HG02588 (cell line): ENCODE results near the gene PUM1.

Experiments used
- ATAC-seq: cut with Tn5 transposase; IDR thresholded peaks from one replicate; pipeline ENCODE4 v1.9.1; 2021; ENCODE audit warnings: mild to moderate bottlenecking, moderate library complexity; ENCODE audit not compliant: unreplicated experiment

PUM1 gene

DNA sequence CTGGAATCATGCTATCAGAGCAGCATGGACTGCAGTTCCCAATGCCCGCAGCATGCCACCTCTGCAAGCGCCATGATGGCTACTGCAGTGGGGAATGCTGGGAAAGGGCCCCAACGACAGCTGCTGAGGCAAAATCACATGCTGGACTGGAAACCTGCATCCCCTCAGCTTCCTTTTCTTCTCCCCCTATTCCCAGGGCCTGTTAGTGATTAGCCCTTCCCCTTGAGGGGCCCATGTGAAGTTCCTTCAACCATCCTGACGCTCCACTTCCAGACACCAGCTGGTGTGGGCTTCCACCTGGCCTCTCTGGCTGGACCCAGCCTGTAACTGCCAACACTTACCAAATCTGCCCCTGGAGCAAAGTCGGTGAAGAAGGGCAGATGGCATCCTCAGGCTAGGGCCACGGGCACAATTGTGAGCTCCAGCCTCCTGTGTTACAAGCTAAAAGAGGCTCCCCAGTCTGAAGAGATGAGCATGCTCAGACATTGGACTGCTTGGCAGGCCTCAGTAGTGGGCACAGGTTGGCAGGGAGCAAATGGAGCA is 134.8 kb downstream of the PUM1 start:
- no peak for ATAC-seq

- no peak for ATAC-seq
Observed at GRCh38 chr1:30929944-30930525, 135.5 kb downstream of the PUM1 start.

DNA sequence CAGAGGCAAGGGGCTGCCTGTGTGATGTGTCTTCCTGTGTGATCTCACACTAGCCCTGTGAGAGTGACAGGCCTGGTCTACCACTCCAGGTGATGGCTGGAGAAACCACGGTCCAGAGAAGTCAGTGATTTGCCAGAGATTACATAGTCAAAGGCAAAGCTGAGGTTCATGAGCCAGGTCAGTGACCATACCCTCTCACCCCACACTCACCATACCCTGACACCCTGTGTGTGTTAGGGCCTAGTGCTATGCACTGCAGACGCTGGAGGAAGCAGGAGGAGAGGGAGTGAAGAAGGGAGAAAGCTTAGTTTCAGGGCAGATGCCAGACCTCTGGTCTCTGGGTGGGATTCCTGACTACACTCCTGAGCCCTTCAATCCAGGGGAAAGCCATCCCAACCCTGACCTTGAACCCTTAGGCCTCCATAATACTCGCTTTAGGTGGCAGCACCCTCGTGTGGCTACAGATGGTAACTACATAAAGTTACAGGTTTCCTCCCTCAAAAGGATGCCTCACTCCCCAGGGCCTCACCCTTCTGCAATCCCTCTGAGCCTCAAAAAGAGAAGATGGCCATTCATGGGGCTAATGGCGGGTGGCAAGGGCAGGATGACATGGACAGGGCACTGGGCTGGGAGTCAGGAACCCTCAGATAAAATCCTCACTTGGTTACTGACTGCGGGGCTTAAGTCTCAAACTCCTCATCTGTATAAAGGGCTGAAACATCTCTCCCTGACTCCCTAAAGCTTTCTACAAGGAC is 136.2 kb downstream of the PUM1 start:
- no peak for ATAC-seq

GRCh38 chr1:30928789-30929134 is 136.8 kb downstream of the PUM1 start:
- ATAC-seq: no peak

DNA sequence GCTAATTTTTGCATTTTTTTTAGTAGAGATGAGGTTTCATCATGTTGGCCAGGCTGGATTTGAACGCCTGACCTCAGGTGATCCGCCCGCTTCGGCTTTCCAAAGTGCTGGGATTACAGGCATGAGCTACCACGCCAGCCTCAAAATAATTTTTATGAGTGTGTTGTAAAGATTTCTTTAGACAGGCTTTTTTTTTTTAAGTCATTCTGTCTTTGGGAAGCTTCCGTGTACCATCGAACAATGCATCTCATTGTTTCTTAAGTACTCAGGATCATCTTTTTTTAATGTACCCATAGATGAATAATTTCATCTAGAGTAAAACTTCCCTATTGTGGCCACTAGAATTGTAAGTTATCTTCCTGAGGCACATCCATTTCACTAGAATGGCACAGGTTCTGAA is 137.3 kb downstream of the PUM1 start:
- ATAC-seq: no peak

DNA sequence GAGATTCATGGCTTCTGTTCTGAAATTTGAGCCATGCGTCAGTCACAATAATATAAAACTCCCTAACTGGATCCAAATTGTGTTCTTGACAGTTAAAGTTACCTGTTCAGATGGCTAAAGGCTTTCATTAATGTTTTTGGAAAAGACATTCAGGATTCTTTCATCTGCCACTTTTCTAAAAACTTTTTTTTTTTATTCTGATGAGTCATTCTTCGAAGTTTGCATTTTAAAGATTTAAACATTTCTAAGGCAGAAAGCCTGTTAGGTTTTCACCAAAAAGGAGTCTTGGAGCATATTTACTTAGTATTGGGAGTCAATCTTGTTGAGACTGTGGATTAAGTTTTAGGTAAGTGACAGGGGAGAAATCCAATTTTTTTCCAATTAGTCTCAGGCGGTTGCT is 138.1 kb downstream of the PUM1 start:
- ATAC-seq: no peak

DNA sequence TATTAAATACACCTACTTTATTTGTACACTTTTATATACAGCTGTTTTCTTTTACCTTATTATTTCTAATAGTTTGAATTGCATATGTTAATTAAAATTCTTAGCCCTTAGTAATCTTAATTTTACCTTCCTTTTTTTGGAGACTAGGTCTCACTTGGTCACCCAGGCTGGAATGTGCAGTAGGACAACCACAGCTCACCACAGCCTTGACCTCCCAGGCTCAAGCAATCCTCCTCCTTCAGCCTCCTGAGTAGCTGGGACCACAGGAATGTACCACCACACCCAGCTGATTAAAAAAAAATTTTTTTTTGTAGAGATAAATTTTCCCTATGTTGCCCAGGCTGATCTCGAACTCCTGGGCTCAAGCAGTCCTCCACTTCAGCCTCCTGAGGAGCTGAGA is 141.9 kb downstream of the PUM1 start:
- ATAC-seq: no peak

GRCh38 chr1:30920827-30921226 is 144.7 kb downstream of the PUM1 start:
- no peak for ATAC-seq

DNA sequence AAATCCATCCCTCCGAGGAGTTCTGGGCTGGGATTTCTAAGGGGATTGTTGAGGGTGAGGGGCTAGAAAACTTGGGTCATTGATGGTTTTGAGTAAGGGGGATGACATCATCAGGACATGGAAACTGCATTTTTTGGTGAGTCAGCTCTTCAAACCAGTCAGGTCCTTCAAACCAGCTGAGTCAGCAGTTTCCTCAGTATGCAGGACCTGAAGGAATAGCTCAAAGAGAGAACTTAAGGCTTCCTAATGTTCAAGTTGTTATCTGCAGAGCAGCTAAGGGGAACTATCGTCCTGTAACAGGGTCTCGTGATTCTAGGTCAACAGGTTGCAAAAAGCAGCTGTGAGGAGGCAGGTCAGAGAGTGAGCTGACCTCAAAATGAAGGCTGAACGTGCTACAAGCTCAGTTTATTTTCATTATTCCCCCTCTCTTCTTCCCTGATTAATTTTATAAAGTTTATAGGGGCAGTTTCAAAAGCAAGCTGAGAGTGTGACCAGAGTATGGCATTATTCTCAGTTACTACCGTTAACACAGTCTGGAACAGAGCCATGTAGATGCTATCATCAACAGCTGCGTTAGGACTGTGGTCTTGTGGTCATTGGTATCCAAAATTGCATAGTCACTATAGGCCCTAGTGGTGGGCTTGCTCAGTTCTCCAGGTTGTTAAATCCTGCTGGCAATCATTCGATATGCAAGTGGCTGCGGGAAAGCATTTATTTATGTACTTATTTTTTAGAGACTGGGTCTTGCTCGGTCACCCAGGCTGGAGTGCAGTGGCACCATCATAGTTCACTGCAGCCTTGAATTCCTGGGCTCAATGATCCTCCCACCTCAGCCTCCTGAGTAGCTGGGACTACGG is 146.3 kb downstream of the PUM1 start:
- no peak for ATAC-seq

- no peak for ATAC-seq
Observed at GRCh38 chr1:30916296-30916695, 149.2 kb downstream of the PUM1 start.

- ATAC-seq: no peak
Observed at GRCh38 chr1:30915491-30916230, 149.9 kb downstream of the PUM1 start.

DNA sequence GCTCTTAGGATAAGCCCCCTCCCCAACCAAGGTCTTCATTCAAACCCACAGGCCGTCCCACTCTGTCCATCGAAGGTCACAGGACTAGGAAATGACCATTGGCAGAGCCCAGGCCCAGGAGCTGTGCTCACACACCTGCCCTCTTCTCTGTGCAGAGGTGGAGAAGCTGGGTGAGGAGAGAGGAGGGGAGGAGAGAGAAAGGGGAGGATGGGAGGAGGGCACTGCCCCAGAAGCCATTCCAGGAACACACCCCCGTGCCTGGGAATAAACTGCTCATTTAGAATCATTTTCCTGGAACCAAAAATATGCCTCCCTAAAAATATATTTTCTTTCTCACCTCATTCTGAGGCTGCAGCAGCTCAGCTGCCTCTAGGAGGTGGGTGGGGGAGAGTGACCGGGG is 150.6 kb downstream of the PUM1 start:
- no peak for ATAC-seq

DNA sequence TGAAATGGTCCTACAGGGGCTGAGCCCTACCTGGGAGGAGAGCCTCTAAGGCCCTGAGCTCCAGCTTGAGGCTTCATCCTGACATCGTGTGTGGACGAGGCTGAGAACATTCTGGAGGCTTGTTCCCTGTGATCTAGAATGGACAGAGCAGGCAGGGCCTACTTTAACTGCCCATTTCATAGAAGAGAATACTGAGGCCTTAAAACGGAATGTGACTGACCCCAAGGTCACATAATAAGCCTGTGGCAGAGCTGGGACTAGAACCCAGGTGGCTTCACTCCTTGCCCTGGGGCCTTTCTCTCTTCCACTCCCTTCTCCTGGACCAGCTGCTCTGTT is 151.0 kb downstream of the PUM1 start:
- no peak for ATAC-seq

DNA sequence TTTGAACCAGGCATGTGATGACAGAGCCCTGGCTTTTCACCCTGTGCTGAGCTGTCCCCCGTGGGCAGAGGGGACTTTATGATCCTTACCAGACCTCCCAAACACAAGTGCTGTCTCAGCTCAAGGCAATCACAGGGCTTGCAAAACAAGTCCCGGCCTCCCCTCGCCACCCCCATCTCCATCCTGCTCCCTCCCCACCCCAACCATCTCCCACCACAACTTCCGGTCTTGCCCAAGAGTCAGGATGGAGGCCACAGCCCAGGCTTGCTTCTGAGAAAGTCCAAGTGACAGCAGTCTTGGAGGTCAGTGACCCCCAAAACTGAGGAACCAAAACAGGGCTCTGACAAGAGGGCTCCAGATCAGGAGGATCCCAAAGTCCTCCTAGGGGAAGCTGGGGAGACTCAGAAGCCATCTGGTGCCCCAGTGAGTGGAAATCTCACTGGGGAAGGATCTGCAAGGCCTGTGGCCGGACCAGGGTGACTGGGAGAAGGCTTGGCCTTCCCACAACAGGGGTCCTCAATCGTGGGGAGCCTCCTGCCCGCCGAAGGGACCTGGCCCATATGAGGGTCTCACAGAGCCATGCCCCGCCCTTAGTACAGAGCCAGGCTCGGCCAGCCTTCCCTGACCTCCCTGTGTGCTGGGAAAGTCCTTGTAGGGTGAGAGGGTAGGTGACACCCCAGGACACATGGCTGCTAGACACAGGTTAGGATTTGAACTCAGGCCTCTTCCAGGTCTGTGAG is 152.4 kb downstream of the PUM1 start:
- ATAC-seq: no peak

DNA sequence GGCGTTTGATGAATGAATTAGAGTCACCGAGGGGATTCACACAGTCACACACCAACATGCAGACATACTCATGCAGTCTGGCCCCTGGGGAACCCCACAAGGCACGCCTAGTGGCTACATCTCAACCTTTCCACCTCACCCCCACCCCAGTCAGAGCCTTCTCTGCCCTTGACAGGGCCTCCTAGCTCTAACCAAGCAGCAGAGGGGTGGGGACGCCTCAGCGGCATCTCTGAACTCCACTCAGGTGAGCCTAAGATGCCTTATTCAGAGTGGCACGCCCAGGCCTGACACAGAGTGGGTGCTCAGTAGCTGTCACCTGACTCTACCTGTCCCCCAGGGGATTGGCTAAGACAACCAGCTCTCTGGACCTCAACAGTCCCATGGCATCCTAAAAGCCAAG is 153.3 kb downstream of the PUM1 start:
- ATAC-seq: no peak

DNA sequence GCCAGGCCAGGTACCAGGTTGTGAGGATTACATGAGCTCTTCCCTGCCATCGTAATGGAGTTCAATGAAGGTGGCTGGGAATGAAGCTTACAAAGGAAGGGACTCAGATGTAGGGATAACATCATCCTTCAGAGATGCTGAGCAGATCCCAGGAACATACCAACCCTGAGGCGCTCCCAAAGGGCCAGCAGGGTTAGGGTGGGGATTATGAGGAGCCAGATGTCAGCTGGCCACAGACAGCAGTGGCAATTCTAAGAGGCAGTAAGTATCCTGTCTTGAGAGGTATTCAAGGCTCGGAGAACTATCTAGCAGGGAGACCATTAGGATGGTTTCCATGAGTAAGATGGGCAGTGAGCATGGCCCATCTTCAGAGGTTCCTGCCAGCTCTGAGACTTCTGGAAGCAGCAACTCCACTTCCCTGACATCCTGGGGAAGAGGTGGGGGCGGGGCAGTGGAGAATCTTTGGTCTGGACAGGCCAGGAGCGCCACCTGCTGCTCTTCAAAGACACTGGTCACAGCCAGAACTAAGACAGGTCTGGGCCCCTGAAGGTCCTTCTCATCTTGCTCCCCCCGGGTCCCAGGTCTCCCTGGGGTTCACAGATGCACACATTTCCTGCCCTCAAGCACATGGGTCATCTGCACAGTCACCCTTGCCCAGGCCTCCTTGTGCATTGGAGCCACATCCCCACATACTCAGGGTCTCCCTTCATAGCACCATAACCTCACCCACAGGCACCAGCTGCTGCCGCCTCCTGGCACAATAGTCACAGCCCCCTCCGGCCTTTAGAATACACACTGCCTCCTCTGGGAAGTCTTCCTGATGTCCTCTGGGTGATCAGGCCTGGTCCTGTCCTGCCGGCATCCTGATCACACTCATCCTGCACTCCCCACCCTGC is 154.2 kb downstream of the PUM1 start:
- no peak for ATAC-seq

DNA sequence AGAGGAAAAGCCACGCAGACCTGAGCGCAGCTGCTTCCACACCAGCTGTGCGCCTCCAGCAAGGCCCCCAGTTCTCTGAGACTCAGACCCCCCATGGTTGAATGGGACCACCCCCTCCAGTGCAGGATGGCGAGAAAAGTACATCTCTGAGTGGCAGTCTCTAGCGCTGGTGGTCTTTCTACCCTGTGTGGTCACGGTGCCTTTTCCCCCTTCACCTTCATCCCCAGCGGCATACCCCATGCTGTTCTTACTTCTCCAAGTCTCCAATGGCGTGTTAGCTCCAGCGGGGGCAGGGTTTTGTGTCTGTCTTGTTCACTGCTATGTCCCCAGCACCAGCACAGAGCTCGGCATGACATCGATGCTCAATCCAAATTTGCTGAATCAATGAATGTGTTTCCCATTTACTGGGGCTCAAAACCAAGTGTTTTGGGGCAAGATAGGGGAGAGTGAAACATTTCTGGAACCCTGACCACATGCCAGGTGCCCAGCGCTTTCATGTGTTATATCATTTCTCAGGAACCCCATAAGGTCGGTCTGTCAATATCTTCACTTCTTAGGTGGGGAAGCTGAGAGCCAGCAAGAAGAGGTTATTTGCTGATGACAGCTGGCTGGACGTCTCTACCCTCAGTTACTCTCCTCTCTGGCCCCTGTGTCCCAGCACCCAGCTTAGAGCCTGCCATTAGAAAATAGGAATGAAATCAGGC is 156.0 kb downstream of the PUM1 start:
- ATAC-seq: no peak

DNA sequence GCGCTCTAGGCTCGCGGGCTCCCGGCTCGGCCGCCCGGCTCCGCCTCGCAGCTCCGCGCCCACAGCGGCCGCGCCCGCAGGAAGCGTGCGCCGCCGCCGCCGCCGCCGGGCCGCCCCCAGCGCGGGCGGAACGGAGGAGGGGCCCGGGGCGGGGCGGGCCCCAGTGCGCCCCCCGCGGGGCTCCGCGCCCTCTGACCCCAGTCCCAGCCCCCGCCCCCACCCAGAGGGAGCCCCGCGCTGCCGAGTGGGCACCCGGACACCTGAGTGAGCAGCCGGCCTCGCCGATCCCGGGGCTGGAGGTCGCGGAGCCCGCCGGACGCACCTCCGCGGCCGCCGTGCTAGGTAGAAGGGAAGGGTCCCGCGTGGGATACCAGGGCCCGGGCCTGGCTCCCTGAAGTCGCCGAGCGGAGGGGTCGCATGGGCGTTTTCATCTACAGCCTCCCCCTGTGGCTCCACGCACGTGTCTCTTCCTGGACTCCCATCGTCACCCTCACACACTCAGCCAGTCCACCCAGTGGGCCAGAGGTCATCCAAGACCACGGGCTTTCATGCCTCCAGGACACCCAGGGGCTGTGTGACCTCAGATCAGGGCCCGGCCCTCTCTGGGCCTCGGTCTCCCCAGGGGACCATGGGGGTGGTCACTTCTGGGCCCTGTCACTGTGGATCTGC is 156.7 kb downstream of the PUM1 start, which contains the start of gene SDC3:
SDC3 (minus strand) TSS at position 63 of the 669 bp plus-strand sequence. CDS start 172 bp downstream, outside the sequence.
- ATAC-seq: no peak
